NCI-H510A (cell line): ENCODE results near the gene ARHGAP19.

Experiments
- DNase-seq: peaks from one replicate; lab custom pipeline; 2025; lab: John Stamatoyannopoulos, UW

The ARHGAP19 gene

GRCh38 chr10:97292097-97292861 lies at the start of gene ARHGAP19:
TSS of gene ARHGAP19 (minus strand) at chr10:97292637. CDS start at chr10:97292627, 10 bp downstream.
- peak; percentile 97 for DNase-seq

GRCh38 chr10:97341416-97341815 lies 49.0 kb upstream of the ARHGAP19 start:
- DNase-seq, result no peak

GRCh38 chr10:97338041-97338440 lies 45.6 kb upstream of the ARHGAP19 start:
- DNase-seq, result no peak

- DNase-seq, result peak; percentile 37
Measured at GRCh38 chr10:97336942-97337831, 44.8 kb upstream of the ARHGAP19 start.

GRCh38 chr10:97336446-97336845 lies 44.0 kb upstream of the ARHGAP19 start:
- no peak for DNase-seq

GRCh38 chr10:97336006-97336405 lies 43.6 kb upstream of the ARHGAP19 start:
- DNase-seq, result no peak

GRCh38 chr10:97335188-97335619 lies 42.8 kb upstream of the ARHGAP19 start:
- DNase-seq, result no peak

- DNase-seq, result peak; percentile 75
Measured at GRCh38 chr10:97334370-97335175, 42.1 kb upstream of the ARHGAP19 start, which contains the start of gene FRAT2. TSS of gene FRAT2 (minus strand) at chr10:97334729. CDS start at chr10:97334572, 157 bp downstream.

GRCh38 chr10:97333601-97334369 lies 41.3 kb upstream of the ARHGAP19 start:
- peak; percentile 22 for DNase-seq

- DNase-seq, result no peak
Measured at GRCh38 chr10:97333351-97333600, 40.8 kb upstream of the ARHGAP19 start.

- no peak for DNase-seq
Measured at GRCh38 chr10:97332591-97333350, 40.3 kb upstream of the ARHGAP19 start.

GRCh38 chr10:97331153-97331703 lies 38.8 kb upstream of the ARHGAP19 start:
- DNase-seq, result no peak

GRCh38 chr10:97329766-97330165 lies 37.3 kb upstream of the ARHGAP19 start:
- DNase-seq, result no peak

GRCh38 chr10:97328646-97329453 lies 36.4 kb upstream of the ARHGAP19 start:
- no peak for DNase-seq

- peak; percentile 15 for DNase-seq
Measured at GRCh38 chr10:97327348-97328294, 35.2 kb upstream of the ARHGAP19 start.

GRCh38 chr10:97325754-97326153 lies 33.3 kb upstream of the ARHGAP19 start:
- DNase-seq, result no peak

GRCh38 chr10:97323501-97323900 lies 31.1 kb upstream of the ARHGAP19 start:
- DNase-seq, result no peak

GRCh38 chr10:97321804-97322190 lies 29.4 kb upstream of the ARHGAP19 start:
- DNase-seq, result peak; percentile 60
